GM12878 (cell line): Measurements from ENCODE around the gene GAMT. TPM values are rescaled to one million over a fixed set of nuclear protein-coding genes. Genes with fewer than 3 reads are reported as not detected.

ENCODE experiments used
- DPF2 ChIP-seq: fragments of 450-650 bp; IDR thresholded peaks from 2 replicates; pipeline ENCODE4 v1.6.1; 2017; ENCODE audit warnings: mild to moderate bottlenecking
- E2F4 ChIP-seq: IDR thresholded peaks from 2 replicates; pipeline ENCODE4 v1.6.1; 2012; ENCODE audit warnings: low read depth, low read length, improper control_type of control experiment
- EGR1 ChIP-seq, 2 experiments: IDR thresholded peaks; 1 replicate in 1 of 2; 2 replicates in 1 of 2; pipeline ENCODE4 v1.6.1; 2011 to 2012; ENCODE audit warnings: low read depth in 2 of 2, low read length in 2 of 2, borderline replicate concordance in 1 of 2, mild to moderate bottlenecking in 1 of 2, moderate library complexity in 1 of 2
- ESRRA ChIP-seq: IDR thresholded peaks from 2 replicates; pipeline ENCODE4 v1.6.1; 2012; ENCODE audit warnings: mild to moderate bottlenecking, low read length, improper control_type of control experiment
- FOXM1 ChIP-seq: IDR thresholded peaks from 2 replicates; pipeline ENCODE4 v1.6.1; 2012; ENCODE audit warnings: low read depth, mild to moderate bottlenecking, inconsistent platforms, low read length, moderate library complexity
- IRF4 ChIP-seq: IDR thresholded peaks from 2 replicates; pipeline ENCODE4 v1.6.1; 2011; ENCODE audit warnings: low read depth, low read length
- JUNB ChIP-seq: IDR thresholded peaks from 2 replicates; pipeline ENCODE4 v1.6.1; 2016; ENCODE audit warnings: antibody characterized with exemption, mild to moderate bottlenecking
- JUND ChIP-seq: IDR thresholded peaks from 2 replicates; pipeline ENCODE4 v1.6.1; 2012; ENCODE audit warnings: low read depth, mild to moderate bottlenecking, low read length, improper control_type of control experiment, moderate library complexity
- KLF5 ChIP-seq: fragments of 450-650 bp; IDR thresholded peaks from 2 replicates; pipeline ENCODE4 v1.6.1; 2014; ENCODE audit warnings: mild to moderate bottlenecking; ENCODE audit not compliant: partially characterized antibody
- MEF2A ChIP-seq: IDR thresholded peaks from 2 replicates; pipeline ENCODE4 v1.6.1; 2011; ENCODE audit warnings: low read depth, mild to moderate bottlenecking, low read length, moderate library complexity; ENCODE audit not compliant: insufficient read depth
- MEF2B ChIP-seq: fragments of 450-650 bp; IDR thresholded peaks from 2 replicates; pipeline ENCODE4 v1.6.1; 2018; ENCODE audit warnings: mild to moderate bottlenecking, moderate library complexity; ENCODE audit not compliant: partially characterized antibody, poor library complexity, severe bottlenecking
- NFIC ChIP-seq: IDR thresholded peaks from 2 replicates; pipeline ENCODE4 v1.6.1; 2012; ENCODE audit warnings: low read depth, mild to moderate bottlenecking, inconsistent platforms, low read length, moderate library complexity
- RBBP5 ChIP-seq: fragments of 200-600 bp; sonication (generic); conservative IDR thresholded peaks from 2 replicates; pipeline ENCODE4 v1.6.1; 2016
- SIN3A ChIP-seq: IDR thresholded peaks from 2 replicates; pipeline ENCODE4 v1.6.1; 2012; ENCODE audit warnings: low read depth, low read length, improper control_type of control experiment
- SMAD5 ChIP-seq: IDR thresholded peaks from 2 replicates; pipeline ENCODE4 v1.6.1; 2016; ENCODE audit warnings: antibody characterized with exemption, low read depth
- SMC3 ChIP-seq: IDR thresholded peaks from 2 replicates; pipeline ENCODE4 v1.6.1; 2011; ENCODE audit warnings: low read length, improper control_type of control experiment, borderline replicate concordance
- TAF1 ChIP-seq: IDR thresholded peaks from 2 replicates; pipeline ENCODE4 v1.6.1; 2011; ENCODE audit warnings: mild to moderate bottlenecking, low read depth, low read length, borderline replicate concordance
- ZNF384 ChIP-seq: IDR thresholded peaks from 2 replicates; pipeline ENCODE4 v1.6.1; 2012; ENCODE audit warnings: low read depth, mild to moderate bottlenecking, low read length, improper control_type of control experiment, borderline replicate concordance
- ZSCAN29 ChIP-seq: fragments of 450-650 bp; IDR thresholded peaks from 2 replicates; pipeline ENCODE4 v1.6.1; 2017; ENCODE audit warnings: mild to moderate bottlenecking, moderate library complexity
- polyA plus RNA-seq, 11 experiments: library from polyadenylated mRNA; depleted of rRNA in 4 of 11; unstranded in 6 of 11; stranded (reverse) in 5 of 11; fragments of >200 nt; fragmentation: Nextera tagmentation in 4 of 11; fragmentation: Illumina TruSeq in 1 of 11; extraction: Ambion mirVana in 4 of 11; extraction: Trizol in 1 of 11; gene quantifications; 1 replicate in 1 of 11; 2 replicates in 10 of 11; pipeline versions ENCODE4 v1.2.1 to v1.2.3, GENCODE V29; 2011 to 2016; ENCODE audit warnings: inconsistent platforms in 2 of 11, missing spikeins in 2 of 11, low read depth in 1 of 11
- total RNA-seq, 4 experiments: library from RNA; depleted of rRNA in 3 of 4; stranded (reverse); fragments of >200 nt in 3 of 4; fragmentation: Illumina TruSeq in 1 of 4; extraction: Trizol in 1 of 4; gene quantifications; 2 replicates each; pipeline versions ENCODE4 v1.2.1 to v1.2.3, GENCODE V29; 2013 to 2021
- TF ChIP-seq, protein P1 (sequence below): IDR thresholded peaks from 2 replicates; pipeline ENCODE4 v1.6.1; 2012; ENCODE audit warnings: low read depth, low read length, improper control_type of control experiment
- TF ChIP-seq, protein P2 (sequence below): fragments of 450-650 bp; IDR thresholded peaks from 2 replicates; pipeline ENCODE4 v1.6.1; 2018; ENCODE audit warnings: borderline replicate concordance, mild to moderate bottlenecking; ENCODE audit not compliant: partially characterized antibody
- TF ChIP-seq, protein P3 (sequence below): fragments of 450-650 bp; IDR thresholded peaks from 2 replicates; pipeline ENCODE4 v1.6.1; 2017; ENCODE audit warnings: mild to moderate bottlenecking

GAMT gene
- total and polyA plus RNA-seq, 10 of the 15 experiments (the other 5 are each of a cell fraction or from before 2014, with no cell fraction given): 1.6 to 131 (median 38.8) TPM

GRCh38 chr19:1438035-1438932, 36.9 kb upstream of the GAMT start, which contains the start of gene RPS15 (continued):
- TF ChIP-seq EGR1 (IDR thresholded peaks at IDR 0.05; ENCODE audit: borderline replicate concordance in 1 of 2, low read depth in 2 of 2, low read length in 2 of 2) (peak in 1 of 2 experiments; percentile 68; a peak in 2 of 3 replicates), MEF2B (no peak), JUNB (no peak), SMAD5 (peak; percentile 96), NFIC (no peak), MEF2A (no peak), ESRRA (no peak), KLF5 (peak; percentile 76), DPF2 (peak; percentile 65; the same call in 1 of the 2 replicates), IRF4 (0 out of 2 replicates have a peak, but pooled peaks have one; percentile 30), E2F4 (peak; percentile 49; the same call in 1 of the 2 replicates), SMC3 (peak; percentile 37), ZSCAN29 (peak; percentile 87), SIN3A (peak; percentile 89), TAF1 (peak; percentile 100), JUND (no peak), RBBP5 (peak; percentile 97; the same call in 1 of the 2 replicates), FOXM1 (no peak), ZNF384 (0 out of 2 replicates have a peak, but pooled peaks have one; percentile 32)
- TF ChIP-seq, protein P1, sequence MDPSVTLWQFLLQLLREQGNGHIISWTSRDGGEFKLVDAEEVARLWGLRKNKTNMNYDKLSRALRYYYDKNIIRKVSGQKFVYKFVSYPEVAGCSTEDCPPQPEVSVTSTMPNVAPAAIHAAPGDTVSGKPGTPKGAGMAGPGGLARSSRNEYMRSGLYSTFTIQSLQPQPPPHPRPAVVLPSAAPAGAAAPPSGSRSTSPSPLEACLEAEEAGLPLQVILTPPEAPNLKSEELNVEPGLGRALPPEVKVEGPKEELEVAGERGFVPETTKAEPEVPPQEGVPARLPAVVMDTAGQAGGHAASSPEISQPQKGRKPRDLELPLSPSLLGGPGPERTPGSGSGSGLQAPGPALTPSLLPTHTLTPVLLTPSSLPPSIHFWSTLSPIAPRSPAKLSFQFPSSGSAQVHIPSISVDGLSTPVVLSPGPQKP: peak; percentile 74
- TF ChIP-seq, protein P2, sequence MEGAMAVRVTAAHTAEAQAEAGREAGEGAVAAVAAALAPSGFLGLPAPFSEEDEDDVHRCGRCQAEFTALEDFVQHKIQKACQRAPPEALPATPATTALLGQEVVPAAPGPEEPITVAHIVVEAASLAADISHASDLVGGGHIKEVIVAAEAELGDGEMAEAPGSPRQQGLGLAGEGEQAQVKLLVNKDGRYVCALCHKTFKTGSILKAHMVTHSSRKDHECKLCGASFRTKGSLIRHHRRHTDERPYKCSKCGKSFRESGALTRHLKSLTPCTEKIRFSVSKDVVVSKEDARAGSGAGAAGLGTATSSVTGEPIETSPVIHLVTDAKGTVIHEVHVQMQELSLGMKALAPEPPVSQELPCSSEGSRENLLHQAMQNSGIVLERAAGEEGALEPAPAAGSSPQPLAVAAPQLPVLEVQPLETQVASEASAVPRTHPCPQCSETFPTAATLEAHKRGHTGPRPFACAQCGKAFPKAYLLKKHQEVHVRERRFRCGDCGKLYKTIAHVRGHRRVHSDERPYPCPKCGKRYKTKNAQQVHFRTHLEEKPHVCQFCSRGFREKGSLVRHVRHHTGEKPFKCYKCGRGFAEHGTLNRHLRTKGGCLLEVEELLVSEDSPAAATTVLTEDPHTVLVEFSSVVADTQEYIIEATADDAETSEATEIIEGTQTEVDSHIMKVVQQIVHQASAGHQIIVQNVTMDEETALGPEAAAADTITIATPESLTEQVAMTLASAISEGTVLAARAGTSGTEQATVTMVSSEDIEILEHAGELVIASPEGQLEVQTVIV: peak; percentile 52
- TF ChIP-seq, protein P3, sequence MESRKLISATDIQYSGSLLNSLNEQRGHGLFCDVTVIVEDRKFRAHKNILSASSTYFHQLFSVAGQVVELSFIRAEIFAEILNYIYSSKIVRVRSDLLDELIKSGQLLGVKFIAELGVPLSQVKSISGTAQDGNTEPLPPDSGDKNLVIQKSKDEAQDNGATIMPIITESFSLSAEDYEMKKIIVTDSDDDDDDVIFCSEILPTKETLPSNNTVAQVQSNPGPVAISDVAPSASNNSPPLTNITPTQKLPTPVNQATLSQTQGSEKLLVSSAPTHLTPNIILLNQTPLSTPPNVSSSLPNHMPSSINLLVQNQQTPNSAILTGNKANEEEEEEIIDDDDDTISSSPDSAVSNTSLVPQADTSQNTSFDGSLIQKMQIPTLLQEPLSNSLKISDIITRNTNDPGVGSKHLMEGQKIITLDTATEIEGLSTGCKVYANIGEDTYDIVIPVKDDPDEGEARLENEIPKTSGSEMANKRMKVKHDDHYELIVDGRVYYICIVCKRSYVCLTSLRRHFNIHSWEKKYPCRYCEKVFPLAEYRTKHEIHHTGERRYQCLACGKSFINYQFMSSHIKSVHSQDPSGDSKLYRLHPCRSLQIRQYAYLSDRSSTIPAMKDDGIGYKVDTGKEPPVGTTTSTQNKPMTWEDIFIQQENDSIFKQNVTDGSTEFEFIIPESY: 0 out of 2 replicates have a peak, but pooled peaks have one; percentile 10
